Endothelial cell of umbilical vein (primary cell): Measurements from ENCODE around the gene C1orf226.

ENCODE experiments used
- CTCF ChIP-seq, 2 donors: IDR thresholded peaks; 1 replicate in 1 of 2; 2 replicates in 1 of 2; pipeline ENCODE4 v1.5.1; 2011; ENCODE audit warnings: low read length in 2 of 2, mild to moderate bottlenecking in 2 of 2, moderate library complexity in 2 of 2, control low read depth in 1 of 2, inconsistent platforms in 1 of 2, low read depth in 1 of 2; ENCODE audit not compliant: insufficient read depth in 1 of 2; ENCODE audit errors: extremely low read depth in 1 of 2
- EZH2 ChIP-seq: IDR thresholded peaks from 2 replicates; pipeline ENCODE4 v1.6.1; 2012; ENCODE audit warnings: borderline replicate concordance, low read depth, mild to moderate bottlenecking, moderate library complexity, low read length, inconsistent platforms; ENCODE audit not compliant: severe bottlenecking
- FOS ChIP-seq: IDR thresholded peaks from 2 replicates; pipeline ENCODE4 v1.6.1; 2011; ENCODE audit warnings: mild to moderate bottlenecking, low read length, moderate library complexity, borderline replicate concordance; ENCODE audit not compliant: insufficient read depth
- GATA2 ChIP-seq: IDR thresholded peaks from 2 replicates; pipeline ENCODE4 v1.7.0; 2011; ENCODE audit warnings: low read depth, mild to moderate bottlenecking, moderate library complexity, mixed read lengths, low read length; ENCODE audit not compliant: insufficient read length, insufficient read depth
- JUN ChIP-seq: IDR thresholded peaks from 2 replicates; pipeline ENCODE4 v1.6.1; 2011; ENCODE audit warnings: borderline replicate concordance, low read depth; ENCODE audit not compliant: insufficient read length, insufficient read depth
- MAX ChIP-seq: IDR thresholded peaks from 2 replicates; pipeline ENCODE4 v1.6.1; 2011; ENCODE audit not compliant: insufficient read depth, insufficient read length
- MYC ChIP-seq: IDR thresholded peaks from one replicate; pipeline ENCODE4 v1.6.1; 2011; ENCODE audit warnings: mild to moderate bottlenecking, low read depth, low read length
- POLR2A ChIP-seq: IDR thresholded peaks from 2 replicates; pipeline ENCODE4 v1.6.1; 2012; ENCODE audit warnings: low read depth, mild to moderate bottlenecking, control low read depth, low read length
- POLR2AphosphoS5 ChIP-seq: IDR thresholded peaks from 2 replicates; pipeline ENCODE4 v1.6.1; 2012; ENCODE audit warnings: low read depth, mild to moderate bottlenecking, control low read depth, low read length, moderate library complexity; ENCODE audit not compliant: insufficient read depth

DNA sequence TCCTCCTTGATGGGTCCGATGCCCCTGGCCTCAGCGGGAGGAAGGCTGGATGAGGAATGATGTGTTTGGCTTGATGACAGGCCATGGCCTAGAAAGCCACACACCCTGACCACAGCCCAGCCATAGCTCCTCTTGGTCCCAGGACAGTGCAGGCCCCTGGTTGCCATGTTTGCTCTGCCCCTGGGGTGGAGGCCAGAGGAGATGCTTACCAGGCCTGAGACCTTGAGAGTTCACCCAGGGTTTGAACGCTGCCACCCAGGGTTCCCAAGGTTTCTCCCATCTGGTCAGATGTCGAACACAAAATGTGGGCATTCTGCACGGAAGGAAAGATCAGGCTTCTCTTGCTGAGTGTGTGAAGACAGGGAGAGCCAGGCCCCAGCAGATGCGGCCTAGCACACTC is 2.6 kb downstream of the C1orf226 start:
- TF ChIP-seq CTCF (IDR thresholded peaks at IDR 0.05; ENCODE audit: extremely low read depth in 1 of 2, insufficient read depth in 1 of 2, low read depth in 1 of 2, low read length in 2 of 2): no peak
- no peak for TF ChIP-seq EZH2
- TF ChIP-seq POLR2AphosphoS5: no peak
- no peak for TF ChIP-seq POLR2A
- TF ChIP-seq MYC: no peak
- TF ChIP-seq MAX: no peak
- no peak for TF ChIP-seq FOS
- no peak for TF ChIP-seq GATA2
- TF ChIP-seq JUN: no peak
